COLO668 (cell line): ENCODE measurements around the gene DNAJC5G.

Experiments used
- DNase-seq: peaks from one replicate; lab custom pipeline; 2025; ENCODE audit not compliant: unreplicated experiment; lab: John Stamatoyannopoulos, UW

DNAJC5G gene, protein sequence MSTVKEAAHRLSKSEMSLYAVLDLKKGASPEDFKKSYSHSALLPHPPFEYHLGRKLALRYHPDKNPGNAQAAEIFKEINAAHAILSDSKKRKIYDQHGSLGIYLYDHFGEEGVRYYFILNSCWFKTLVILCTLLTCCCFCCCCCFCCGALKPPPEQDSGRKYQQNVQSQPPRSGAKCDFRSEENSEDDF

DNA sequence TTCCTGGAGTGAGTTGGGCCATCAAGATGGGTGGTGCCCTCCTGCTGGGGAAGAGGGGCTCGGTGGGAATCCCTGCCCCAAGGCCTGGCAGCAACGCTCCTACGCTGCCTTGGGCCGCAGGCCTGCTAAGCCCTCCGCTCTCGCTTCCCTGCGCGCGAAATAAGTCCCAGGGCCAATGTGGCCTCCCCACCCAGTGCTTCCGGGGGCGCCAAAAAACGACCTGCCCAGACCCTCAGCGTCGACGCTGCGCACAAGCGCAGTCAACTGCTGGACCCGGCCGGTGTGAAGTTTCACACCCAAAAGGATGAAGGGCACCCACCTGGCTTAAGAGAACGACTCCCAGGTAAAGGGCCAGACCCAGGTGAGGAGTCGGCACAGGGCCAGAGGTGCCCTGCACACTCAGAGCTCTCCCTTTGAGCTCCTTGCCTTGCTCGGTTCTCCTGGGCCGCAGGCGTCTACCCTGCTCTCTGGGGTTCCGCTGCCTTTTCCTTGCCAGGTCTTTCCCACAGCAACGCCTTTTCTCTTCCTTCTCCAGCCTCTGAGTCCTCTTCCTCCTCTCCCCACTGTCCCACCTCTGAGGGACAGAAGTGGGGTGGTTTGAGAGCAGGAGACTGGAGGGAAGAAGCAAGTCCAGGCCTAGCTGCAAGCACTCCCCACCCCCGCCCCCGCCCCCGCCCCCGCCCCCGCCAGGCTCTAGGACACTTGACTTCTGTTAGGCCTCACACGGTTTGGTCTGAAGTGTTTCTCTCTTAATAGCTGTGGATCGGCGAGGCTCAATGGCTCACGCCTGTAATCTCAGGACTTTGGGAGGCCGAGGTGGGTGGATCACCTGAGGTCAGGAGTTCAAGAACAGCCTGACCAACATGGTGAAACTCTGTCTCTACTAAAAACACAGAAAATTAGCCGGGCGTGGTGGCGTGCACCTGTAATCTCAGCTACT lies at the start of gene DNAJC5G:
TSS of gene DNAJC5G (plus strand) at position 223 of the 940 bp plus-strand sequence. CDS start 1,296 bp downstream, outside the sequence.
- no peak for DNase-seq

DNA sequence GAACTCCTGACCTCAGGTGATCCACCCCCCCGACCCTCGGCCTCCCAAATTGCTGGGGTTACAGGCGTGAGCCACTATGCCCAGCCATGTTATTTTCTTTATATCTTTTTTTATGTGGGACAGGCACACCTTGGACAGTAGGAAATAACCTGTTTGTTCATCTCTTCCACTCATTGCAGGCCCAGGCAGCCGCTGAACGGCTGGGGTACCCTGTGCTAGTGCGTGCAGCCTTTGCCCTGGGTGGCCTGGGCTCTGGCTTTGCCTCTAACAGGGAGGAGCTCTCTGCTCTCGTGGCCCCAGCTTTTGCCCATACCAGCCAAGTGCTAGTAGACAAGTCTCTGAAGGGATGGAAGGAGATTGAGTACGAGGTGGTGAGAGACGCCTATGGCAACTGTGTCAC lies 49.7 kb upstream of the DNAJC5G start:
- DNase-seq = no peak

DNA sequence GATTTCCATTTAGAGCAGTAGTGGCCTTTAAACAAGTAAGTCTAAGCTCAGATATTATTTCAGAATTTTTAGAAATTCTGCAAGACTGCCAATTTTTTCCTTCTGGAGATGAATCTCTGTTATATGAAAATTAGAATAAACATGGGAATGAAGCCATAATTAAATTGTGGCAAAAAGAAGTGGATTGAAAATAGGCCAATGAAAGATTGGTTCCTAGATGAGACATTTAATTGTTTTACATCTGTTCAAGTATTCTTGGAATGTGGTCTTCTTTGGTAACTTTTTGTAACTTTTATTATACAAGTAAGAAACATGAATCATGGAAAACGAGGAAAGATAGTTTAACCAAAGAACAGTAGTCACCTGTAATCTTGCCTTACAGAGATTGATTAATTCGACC lies 47.7 kb upstream of the DNAJC5G start:
- no peak for DNase-seq

DNA sequence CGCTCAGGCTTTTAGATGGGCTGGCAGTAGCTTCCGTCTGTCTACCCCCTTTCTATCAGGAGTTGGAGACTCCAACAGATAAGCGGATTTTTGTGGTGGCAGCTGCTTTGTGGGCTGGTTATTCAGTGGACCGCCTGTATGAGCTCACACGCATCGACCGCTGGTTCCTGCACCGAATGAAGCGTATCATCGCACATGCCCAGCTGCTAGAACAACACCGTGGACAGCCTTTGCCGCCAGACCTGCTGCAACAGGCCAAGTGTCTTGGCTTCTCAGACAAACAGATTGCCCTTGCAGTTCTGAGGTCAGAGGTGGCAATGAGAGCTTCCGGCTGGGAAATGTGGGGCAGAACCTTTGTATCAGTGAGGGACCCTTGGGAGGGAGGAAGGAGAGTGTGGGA lies 43.3 kb upstream of the DNAJC5G start:
- DNase-seq = no peak

DNA sequence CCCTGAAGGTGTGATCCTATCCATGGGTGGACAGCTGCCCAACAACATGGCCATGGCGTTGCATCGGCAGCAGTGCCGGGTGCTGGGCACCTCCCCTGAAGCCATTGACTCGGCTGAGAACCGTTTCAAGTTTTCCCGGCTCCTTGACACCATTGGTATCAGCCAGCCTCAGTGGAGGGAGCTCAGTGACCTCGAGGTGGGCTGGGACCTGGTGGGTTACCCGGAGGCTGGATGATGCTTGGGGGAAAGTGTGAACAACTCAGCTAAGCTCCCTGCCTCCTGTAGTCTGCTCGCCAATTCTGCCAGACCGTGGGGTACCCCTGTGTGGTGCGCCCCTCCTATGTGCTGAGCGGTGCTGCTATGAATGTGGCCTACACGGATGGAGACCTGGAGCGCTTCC lies 41.9 kb upstream of the DNAJC5G start:
- DNase-seq = no peak

DNA sequence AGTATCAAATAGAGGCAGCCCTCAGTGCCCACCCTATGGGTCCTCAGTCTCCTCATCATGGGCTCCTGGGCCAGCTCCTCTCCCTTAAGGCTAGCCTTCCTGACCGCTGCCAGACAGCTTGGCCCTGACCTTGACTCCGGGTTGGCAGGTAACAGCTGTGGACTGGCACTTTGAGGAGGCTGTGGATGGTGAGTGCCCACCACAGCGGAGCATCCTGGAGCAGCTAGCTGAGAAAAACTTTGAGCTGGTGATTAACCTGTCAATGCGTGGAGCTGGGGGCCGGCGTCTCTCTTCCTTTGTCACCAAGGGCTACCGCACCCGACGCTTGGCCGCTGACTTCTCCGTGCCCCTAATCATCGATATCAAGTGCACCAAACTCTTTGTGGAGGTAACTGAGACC lies 39.1 kb upstream of the DNAJC5G start:
- DNase-seq = no peak

DNA sequence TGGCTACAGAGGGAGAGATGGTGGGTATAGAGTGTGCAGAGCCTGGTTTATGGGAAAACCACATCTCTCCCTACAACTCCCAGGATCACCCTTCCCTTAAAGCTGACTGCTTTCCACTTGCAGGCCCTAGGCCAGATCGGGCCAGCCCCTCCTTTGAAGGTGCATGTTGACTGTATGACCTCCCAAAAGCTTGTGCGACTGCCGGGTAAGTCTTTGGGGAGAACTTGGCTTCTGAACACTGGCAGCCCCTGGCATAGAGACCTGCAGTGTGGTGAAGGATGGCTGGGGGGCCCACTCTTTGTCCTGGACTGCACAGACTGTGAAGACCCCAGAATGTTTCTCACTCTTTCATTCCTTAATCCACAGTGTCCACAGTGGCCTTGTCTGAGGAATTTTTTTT lies 38.6 kb upstream of the DNAJC5G start:
- DNase-seq = no peak

DNA sequence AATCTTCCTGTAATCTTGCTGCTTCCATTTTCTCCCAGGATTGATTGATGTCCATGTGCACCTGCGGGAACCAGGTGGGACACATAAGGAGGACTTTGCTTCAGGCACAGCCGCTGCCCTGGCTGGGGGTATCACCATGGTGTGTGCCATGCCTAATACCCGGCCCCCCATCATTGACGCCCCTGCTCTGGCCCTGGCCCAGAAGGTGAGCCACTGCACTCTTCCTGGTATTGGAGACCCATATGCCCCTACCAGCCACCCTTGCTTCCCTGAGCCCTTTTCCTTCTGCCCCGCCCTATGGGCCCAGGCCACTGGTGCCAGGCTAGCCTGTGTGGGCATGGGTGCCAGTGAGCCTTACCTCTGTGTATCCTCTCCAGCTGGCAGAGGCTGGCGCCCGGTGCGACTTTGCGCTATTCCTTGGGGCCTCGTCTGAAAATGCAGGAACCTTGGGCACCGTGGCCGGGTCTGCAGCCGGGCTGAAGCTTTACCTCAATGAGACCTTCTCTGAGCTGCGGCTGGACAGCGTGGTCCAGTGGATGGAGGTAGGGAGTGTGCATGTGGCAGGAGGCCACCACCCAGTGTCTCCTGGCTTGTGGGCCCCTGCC lies 37.8 kb upstream of the DNAJC5G start:
- DNase-seq = no peak

DNA sequence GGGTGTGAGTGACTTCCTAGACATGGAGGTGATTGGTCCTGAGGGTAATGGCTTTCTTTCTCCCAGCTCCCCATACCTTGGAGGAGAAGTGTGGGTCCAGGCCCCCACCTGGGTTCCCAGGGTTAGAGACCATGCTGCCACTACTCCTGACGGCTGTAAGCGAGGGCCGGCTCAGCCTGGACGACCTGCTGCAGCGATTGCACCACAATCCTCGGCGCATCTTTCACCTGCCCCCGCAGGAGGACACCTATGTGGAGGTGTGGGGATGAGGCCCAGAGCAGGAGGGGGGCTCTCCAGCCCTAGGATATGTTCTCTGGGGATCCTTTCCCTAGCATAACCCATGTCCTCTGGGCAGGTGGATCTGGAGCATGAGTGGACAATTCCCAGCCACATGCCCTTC lies 36.3 kb upstream of the DNAJC5G start:
- no peak for DNase-seq

DNA sequence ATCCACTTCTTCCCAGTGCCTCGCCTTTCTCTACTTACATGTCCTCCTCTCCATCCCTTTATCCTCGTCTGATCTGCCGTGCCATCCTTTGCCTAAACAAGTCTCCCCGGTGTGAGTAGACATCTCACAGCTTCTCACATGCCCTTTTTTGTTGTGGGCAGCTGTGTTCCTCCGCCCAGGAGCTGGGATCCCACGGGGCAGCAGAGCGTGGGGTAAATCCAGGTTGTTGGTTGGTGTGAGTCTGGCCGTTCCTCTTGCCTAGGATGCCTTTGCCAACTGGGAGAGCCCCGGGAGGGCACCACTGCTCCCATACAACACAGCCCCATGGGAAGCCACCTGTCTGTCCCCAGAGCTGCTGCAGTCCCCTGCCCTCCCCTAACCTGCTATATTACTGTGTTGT lies 34.8 kb upstream of the DNAJC5G start:
- no peak for DNase-seq

DNA sequence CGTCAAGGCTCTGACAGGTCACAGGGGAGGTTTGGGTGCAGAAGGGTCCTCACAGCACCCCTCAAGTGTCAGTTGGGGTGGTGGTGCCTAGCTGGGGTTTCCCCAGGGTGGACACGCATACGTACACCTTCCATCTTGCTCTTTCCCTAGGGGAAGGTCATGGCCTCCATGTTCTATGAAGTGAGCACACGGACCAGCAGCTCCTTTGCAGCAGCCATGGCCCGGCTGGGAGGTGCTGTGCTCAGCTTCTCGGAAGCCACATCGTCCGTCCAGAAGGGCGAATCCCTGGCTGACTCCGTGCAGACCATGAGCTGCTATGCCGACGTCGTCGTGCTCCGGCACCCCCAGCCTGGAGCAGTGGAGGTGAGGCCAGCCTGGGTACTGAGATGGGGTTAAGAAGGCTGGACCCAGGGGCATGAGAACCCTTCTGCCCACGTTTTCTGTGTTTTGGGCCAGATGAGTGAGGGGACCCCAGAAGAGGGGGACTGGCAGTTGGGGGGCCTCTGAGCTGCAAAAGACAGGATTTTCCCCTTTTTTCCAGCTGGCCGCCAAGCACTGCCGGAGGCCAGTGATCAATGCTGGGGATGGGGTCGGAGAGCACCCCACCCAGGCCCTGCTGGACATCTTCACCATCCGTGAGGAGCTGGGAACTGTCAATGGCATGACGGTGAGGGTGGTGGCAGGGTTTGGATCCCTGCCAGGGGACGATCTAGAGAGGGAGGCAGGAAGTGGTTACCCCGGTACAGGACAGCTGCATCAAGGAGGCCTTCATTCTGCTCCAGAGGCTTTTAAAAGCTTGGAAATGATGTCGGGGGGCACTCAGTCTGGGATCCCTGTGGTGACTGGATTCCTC lies 33.2 kb upstream of the DNAJC5G start:
- DNase-seq = no peak

DNA sequence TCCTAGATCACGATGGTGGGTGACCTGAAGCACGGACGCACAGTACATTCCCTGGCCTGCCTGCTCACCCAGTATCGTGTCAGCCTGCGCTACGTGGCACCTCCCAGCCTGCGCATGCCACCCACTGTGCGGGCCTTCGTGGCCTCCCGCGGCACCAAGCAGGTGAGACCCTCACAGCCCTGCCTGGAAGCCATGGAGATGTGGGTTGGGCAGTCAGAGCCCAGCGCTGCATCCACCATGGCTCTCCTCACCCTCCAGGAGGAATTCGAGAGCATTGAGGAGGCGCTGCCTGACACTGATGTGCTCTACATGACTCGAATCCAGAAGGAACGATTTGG lies 32.6 kb upstream of the DNAJC5G start:
- DNase-seq = no peak

DNA sequence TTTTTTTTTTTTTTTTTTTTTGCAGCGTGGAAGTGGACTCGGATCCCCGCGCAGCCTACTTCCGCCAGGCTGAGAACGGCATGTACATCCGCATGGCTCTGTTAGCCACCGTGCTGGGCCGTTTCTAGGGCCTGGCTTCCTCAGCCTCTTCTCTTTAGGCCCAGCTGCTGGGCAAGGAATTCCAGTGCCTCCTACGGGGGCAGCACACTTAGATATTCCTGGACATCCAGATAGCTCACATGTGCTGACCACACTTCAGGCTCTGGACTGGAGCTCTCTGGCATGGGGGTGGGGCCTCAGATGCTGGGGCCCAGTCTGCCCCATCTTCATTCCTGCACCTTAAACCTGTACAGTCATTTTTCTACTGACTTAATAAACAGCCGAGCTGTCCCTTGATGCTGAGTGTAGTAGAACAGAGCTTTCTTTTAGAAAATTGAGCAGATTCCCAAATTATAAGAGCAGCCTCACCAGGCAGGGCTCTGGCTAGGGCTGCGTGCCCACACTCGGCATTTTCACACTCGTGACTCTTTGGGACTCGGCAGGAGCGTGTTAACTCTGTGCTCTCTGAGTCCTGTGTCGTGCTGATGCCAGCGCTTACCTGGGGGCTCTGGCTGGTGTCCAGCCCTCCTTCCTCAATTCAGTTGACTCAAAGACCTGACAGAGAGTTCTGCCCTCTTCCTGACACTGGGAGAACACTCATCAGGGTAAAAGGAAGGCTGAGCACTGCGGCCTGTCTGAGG lies 31.7 kb upstream of the DNAJC5G start:
- no peak for DNase-seq

DNA sequence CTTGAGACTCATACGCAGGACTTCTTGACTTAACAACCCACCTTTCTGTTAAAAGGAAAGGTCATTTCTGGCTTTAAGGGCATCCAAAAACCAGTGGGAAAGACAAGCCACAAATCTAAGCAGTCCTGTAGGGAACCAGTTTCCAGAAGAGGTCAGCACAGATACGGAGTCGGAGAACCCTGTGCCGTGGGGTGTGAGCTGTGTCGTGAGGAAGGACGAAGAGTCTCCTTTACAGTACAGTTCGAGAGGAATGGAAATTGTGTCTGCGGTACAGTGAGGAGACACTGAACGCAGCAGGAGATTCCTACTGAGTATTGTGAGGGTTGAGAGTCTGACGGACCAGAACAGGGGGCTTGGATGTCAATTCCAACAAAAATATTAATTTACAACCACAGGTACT lies 30.1 kb upstream of the DNAJC5G start:
- DNase-seq = no peak

DNA sequence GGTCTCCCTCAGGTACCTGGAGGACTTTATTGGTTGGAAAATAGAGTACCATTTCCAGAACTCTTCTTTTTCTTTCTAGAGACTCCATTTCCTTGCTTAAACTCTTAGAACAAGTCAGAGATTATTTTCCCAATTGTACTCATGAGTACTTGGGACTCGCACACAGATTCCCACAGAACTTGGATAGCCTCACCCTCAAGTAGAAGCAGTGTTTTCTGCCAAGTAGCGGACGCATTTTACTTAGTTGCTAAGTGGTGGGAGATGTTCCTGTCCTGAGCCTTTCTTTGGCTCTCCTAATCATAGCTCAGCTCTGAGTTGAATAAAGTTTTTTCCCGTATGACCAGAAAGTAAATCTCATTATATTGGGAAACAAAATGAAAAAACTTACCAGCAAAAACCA lies 29.6 kb upstream of the DNAJC5G start:
- no peak for DNase-seq

DNA sequence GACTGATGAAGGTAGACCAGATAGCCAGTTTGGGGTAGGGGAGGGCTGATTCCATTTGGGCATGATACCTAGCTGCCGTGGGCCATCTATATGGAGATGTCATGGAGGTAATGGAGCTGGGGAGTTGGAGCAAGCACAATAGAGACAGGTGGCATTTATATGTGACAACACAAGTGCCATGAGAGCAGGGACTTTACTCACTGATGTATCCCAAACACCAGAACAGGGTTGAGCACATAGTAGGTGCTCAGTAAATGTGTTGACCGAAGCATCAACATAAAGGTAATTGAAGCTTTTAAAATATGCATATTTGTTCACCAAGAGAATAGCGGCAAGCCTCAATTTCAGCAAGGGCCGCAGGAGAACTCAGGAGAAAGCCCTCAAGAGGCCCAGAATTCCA lies 27.3 kb upstream of the DNAJC5G start:
- DNase-seq = no peak

DNA sequence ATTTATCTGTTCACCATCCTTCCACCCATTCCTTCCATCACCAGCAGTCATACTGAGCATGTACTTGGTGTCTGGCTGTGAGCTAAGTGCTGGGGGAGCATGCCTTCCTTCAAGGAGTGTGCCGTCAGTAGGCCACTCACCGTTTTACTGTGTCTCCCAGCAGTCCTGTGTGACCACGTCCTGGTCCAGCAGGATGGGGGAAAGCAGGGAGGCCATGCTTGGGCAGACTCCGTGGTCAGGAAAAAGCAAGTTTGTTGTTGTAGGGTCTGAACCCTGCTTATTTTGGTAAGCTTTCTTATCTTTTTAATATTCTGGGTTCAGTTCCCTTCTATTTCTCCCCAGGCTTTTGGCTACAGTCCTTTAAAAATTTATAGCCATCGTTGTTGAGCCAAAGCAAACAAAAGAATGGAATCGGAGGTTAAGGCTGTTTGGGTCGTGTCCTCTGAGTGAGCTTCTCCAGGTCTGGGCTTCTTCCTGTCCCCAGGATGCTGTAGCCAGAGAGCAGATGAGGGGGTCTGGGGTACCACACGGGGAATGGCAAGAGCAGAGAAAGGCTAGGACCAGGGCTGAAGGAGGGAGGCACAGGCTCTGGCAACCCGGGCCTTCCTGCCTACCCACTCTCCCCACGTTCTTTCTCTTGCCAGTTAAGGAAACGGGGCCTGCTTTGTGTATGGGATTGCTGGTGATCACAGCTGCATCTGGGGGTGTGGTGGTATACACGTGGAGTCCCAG lies 25.9 kb upstream of the DNAJC5G start:
- DNase-seq = no peak

DNA sequence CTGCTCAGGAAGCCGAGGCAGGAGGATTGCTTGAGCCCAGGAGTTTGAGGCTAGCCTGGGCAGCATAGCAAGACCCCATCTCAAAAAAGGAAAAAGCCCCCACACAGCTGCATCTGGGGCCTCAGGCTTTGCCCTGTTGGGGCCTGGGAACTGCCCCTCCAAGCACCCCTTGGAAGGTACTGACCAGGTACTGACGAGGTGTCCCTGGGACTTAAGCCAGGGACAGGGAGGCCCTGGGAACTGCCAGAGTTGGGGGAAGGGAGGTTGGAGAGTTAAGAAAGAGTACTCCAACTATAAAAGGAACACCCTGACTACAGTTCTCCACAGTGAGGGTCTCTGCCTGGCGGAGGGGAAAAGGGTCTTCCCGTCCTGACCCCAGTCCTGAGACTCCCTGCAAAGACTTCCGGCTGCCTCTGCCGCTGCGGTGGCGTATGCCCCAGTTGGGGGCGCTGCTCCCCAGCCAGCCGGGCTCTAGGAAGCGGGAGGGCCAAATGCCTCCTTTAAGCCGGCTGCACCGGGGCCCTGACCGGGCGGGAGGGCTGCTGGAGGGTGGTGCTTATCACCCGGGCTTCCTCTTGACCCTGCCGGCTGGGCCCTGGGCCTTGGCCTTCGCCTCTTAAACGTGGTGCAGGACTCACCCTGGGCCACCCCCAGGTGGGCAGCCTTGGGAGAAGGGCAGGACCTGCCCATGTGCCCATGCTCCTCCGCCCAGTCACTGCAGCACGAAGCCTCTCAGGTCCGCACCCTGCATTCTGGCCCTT lies 25.2 kb upstream of the DNAJC5G start:
- DNase-seq = peak; percentile 61

DNA sequence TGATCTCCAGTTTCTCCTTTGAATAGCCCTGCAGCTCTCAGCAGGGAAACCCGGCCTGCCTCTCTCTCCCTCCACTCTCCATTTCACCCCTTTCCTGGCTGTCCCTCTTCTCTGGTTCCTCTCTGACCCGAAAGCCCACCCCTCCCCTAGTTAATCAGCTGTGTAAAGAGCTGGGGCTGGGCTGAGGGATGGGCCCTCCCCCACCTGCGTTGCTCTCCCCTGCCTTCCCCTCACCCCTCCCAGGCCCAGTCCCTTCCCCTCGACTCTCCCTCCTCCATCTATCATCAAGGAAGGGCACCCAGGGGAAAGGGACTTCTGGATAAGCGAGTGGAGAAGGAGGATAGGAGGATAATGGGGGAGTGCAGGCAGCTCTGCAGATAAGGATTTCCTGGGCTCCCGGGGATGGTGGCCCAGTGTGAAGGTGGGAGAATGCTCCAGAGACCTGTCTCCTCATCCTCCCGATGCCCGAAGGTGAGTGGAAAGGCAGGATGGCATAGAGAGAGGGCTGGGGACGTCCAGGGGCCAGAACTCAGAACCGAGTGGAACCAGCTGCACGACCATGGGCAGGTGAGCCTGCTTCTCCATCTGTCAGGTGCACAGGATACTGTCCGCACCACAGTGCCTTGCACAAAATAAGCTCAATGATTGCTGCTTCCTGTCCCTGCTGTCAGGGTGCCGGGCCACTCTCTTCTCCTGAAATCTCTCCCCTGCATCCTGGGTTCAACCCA lies 24.4 kb upstream of the DNAJC5G start:
- DNase-seq = no peak
